Endothelial cell of umbilical vein (primary cell): ENCODE data around the gene ERBB3. TPM values are rescaled to one million over a fixed set of nuclear protein-coding genes. Genes with fewer than 3 reads are reported as not detected.

ENCODE experiments used
- BruUV-seq: library from RNA; stranded (reverse); fragments of 400-500 nt; replicated peaks from 2 replicates; lab custom pipeline; 2021; lab: Mats Ljungman, UMichigan
- CTCF ChIA-PET: fragments of 300-600, 350-600 bp; sonication (Branson Sonifier 250); formaldehyde crosslinking; loops from one replicate; lab custom pipeline; 2021; ENCODE audit warnings: antibody characterized with exemption, inconsistent platforms; lab: Charles Lee
- POLR2A ChIA-PET: fragments of 300-600, 350-600 bp; sonication (Branson Sonifier 250); formaldehyde crosslinking; loops from one replicate; lab custom pipeline; 2021; ENCODE audit warnings: antibody characterized with exemption, inconsistent platforms; lab: Charles Lee
- DNase-seq: peaks from one replicate; pipeline ENCODE4 v3.0.0-alpha.2; 2011; ENCODE audit warnings: low read depth, low spot score
- FAIRE-seq: peaks from 2 replicates; lab custom pipeline; 2011; peaks lifted over from hg19 to GRCh38; lab: Jason Lieb, UNC
- H2AFZ ChIP-seq: 2 replicates; pipeline ENCODE4 v1.6.0; 2012; ENCODE audit warnings: low read depth, low read length, control low read depth, inconsistent platforms
- H3K27ac ChIP-seq: 2 replicates; pipeline ENCODE4 v1.5.1; 2011; ENCODE audit warnings: low read depth, mild to moderate bottlenecking, control low read depth, low read length, moderate library complexity; ENCODE audit not compliant: insufficient read depth
- H3K27me3 ChIP-seq, 2 experiments: 2 replicates each; pipeline versions ENCODE4 v1.6.0 to v1.6.1; 2011; ENCODE audit warnings: low read length in 2 of 2, mixed read lengths in 1 of 2; ENCODE audit not compliant: control insufficient read depth in 2 of 2, insufficient read depth in 2 of 2
- H3K36me3 ChIP-seq, 2 experiments: 2 replicates in 1 of 2; 3 replicates in 1 of 2; pipeline ENCODE4 v1.5.1; 2011; ENCODE audit warnings: low read length in 2 of 2, mild to moderate bottlenecking in 1 of 2, moderate library complexity in 1 of 2; ENCODE audit not compliant: control insufficient read depth in 2 of 2, insufficient read depth in 2 of 2; ENCODE audit errors: extremely low read depth in 1 of 2
- H3K4me1 ChIP-seq: 3 replicates; pipeline ENCODE4 v1.5.1; 2011; ENCODE audit warnings: mild to moderate bottlenecking, low read length; ENCODE audit not compliant: control insufficient read depth, insufficient read depth; ENCODE audit errors: extremely low read depth
- H3K4me2 ChIP-seq: 2 replicates; pipeline ENCODE4 v1.6.1; 2011; ENCODE audit warnings: low read length, control low read depth, mixed read lengths; ENCODE audit not compliant: insufficient read depth
- H3K4me3 ChIP-seq, 3 experiments: fragments of 200-600 bp in 1 of 3; sonication (generic), shearing (Covaris generic) in 1 of 3; replicated peaks in 1 of 3; 2 replicates each; pipeline ENCODE4 v1.5.1; 2011 to 2016; ENCODE audit warnings: control low read depth in 3 of 3, low read length in 3 of 3, mild to moderate bottlenecking in 2 of 3, inconsistent platforms in 1 of 3, low read depth in 1 of 3, moderate library complexity in 1 of 3; ENCODE audit not compliant: insufficient read depth in 1 of 3
- H3K79me2 ChIP-seq: 2 replicates; pipeline ENCODE4 v1.6.0; 2012; ENCODE audit warnings: low read length, inconsistent platforms; ENCODE audit not compliant: control insufficient read depth, insufficient read depth
- H3K9ac ChIP-seq: replicated peaks from 2 replicates; pipeline ENCODE3; 2011; ENCODE audit warnings: low read length, control low read depth; ENCODE audit not compliant: insufficient read depth; ENCODE audit errors: extremely low read depth
- H3K9me1 ChIP-seq: replicated peaks from 3 replicates; pipeline ENCODE4 v1.6.0; 2011; ENCODE audit warnings: mild to moderate bottlenecking, low read length; ENCODE audit not compliant: control insufficient read depth, insufficient read depth; ENCODE audit errors: extremely low read depth
- H3K9me3 ChIP-seq: replicated peaks from 2 replicates; pipeline ENCODE4 v1.5.1; 2012; ENCODE audit warnings: low read length, inconsistent platforms; ENCODE audit not compliant: control insufficient read depth, insufficient read depth
- H4K20me1 ChIP-seq: replicated peaks from 2 replicates; pipeline ENCODE3; 2011; ENCODE audit warnings: mild to moderate bottlenecking, low read length; ENCODE audit not compliant: control insufficient read depth, insufficient read depth; ENCODE audit errors: extremely low read depth
- EZH2 ChIP-seq: IDR thresholded peaks from 2 replicates; pipeline ENCODE4 v1.6.1; 2012; ENCODE audit warnings: borderline replicate concordance, low read depth, mild to moderate bottlenecking, moderate library complexity, low read length, inconsistent platforms; ENCODE audit not compliant: severe bottlenecking
- FOS ChIP-seq: IDR thresholded peaks from 2 replicates; pipeline ENCODE4 v1.6.1; 2011; ENCODE audit warnings: mild to moderate bottlenecking, low read length, moderate library complexity, borderline replicate concordance; ENCODE audit not compliant: insufficient read depth
- GATA2 ChIP-seq: IDR thresholded peaks from 2 replicates; pipeline ENCODE4 v1.7.0; 2011; ENCODE audit warnings: low read depth, mild to moderate bottlenecking, moderate library complexity, mixed read lengths, low read length; ENCODE audit not compliant: insufficient read length, insufficient read depth
- JUN ChIP-seq: IDR thresholded peaks from 2 replicates; pipeline ENCODE4 v1.6.1; 2011; ENCODE audit warnings: borderline replicate concordance, low read depth; ENCODE audit not compliant: insufficient read length, insufficient read depth
- MYC ChIP-seq: IDR thresholded peaks from one replicate; pipeline ENCODE4 v1.6.1; 2011; ENCODE audit warnings: mild to moderate bottlenecking, low read depth, low read length
- POLR2A ChIP-seq: IDR thresholded peaks from 2 replicates; pipeline ENCODE4 v1.6.1; 2012; ENCODE audit warnings: low read depth, mild to moderate bottlenecking, control low read depth, low read length
- POLR2AphosphoS5 ChIP-seq: IDR thresholded peaks from 2 replicates; pipeline ENCODE4 v1.6.1; 2012; ENCODE audit warnings: low read depth, mild to moderate bottlenecking, control low read depth, low read length, moderate library complexity; ENCODE audit not compliant: insufficient read depth
- dilution Hi-C: fragments of 300-500 bp; cut with MboI; formaldehyde crosslinking; loops from one replicate; pipeline ENCODE4 v1.15.0; 2019; ENCODE audit warnings: low sequenced_read_pairs; ENCODE audit not compliant: extremely low pct_ligation_motif_present
- intact Hi-C: fragments of 100-400 bp; cut with micrococcal nuclease; formaldehyde crosslinking; loops from one replicate; pipeline ENCODE4 v1.10.0; 2022
- polyA plus RNA-seq, 4 experiments: library from polyadenylated mRNA; depleted of rRNA in 3 of 4; stranded (reverse) in 3 of 4; unstranded in 1 of 4; fragments of >200 nt; gene quantifications; 2 replicates each; pipeline versions ENCODE4 v1.2.1 to v1.2.3, GENCODE V29; 2011 to 2012; ENCODE audit warnings: missing spikeins in 1 of 4
- total RNA-seq: library from RNA; stranded (reverse); gene quantifications from 2 replicates; pipeline ENCODE4 v1.2.3, GENCODE V29; 2021
- TF ChIP-seq, protein P1 (sequence below): IDR thresholded peaks from 2 replicates; pipeline ENCODE4 v1.6.1; 2011; ENCODE audit not compliant: insufficient read depth, insufficient read length
- TF ChIP-seq, protein P2 (sequence below), 2 donors: IDR thresholded peaks; 1 replicate in 1 of 2; 2 replicates in 1 of 2; pipeline ENCODE4 v1.5.1; 2011; ENCODE audit warnings: low read length in 2 of 2, mild to moderate bottlenecking in 2 of 2, moderate library complexity in 2 of 2, control low read depth in 1 of 2, inconsistent platforms in 1 of 2, low read depth in 1 of 2; ENCODE audit not compliant: insufficient read depth in 1 of 2; ENCODE audit errors: extremely low read depth in 1 of 2

The ERBB3 gene
- total and polyA plus RNA-seq, 2 donors (not counting 3 experiments of a cell fraction or from before 2014, with no cell fraction given), result 0.11 to 1.5 TPM

DNA sequence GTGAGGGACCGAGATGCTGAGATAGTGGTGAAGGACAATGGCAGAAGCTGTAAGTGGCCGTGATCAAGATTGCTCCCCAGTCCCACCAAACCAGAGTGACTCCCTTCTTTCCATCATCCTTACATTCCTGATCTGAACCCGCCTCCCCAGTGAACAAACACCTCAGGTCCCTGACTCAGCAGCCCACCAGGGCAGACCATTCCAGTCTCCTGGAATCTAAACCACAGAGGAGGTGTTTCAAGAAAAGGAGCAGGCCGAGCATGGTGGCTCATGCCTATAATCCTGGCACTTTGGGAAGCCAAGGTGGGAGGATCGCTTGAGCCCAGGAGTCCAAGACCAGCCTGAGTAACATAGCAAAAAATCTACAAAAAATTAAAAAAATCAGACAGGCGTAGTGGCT is 6.6 kb downstream of the ERBB3 start:
- no peak overlapping the region for H3K9ac ChIP-seq
- CTCF ChIA-PET, result interaction anchor here (2.5 to 2.9 kb wide), 2 partner anchors 18 to 90 kb away, joined by 14 to 35 read pairs; partner anchors contain the start of genes PA2G4 and SUOX
- H3K4me1 ChIP-seq, result peaks cover 13% of the 10 kb centered on the region
- no peak for FAIRE-seq
- no peak for DNase-seq
- H3K9me3 ChIP-seq, result no peaks in the 10 kb centered on the region
- no peak overlapping the region for H3K4me2 ChIP-seq
- no peak overlapping the region for H3K27ac ChIP-seq
- intact Hi-C loops, result no loop called here
- H3K9me1 ChIP-seq, result no peaks in the 10 kb centered on the region
- no TSS peak for BruUV-seq
- H3K4me3 ChIP-seq, result no peak overlapping the region
- H3K79me2 ChIP-seq, result no peaks in the 10 kb centered on the region
- peaks cover 3% of the 10 kb centered on the region in 2 experiments for H3K27me3 ChIP-seq
- dilution Hi-C loops, result no loop called here
- no peaks in the 10 kb centered on the region for H3K36me3 ChIP-seq
- H2AFZ ChIP-seq, result no peak overlapping the region
- no peak for TF ChIP-seq MYC
- no peak for TF ChIP-seq GATA2
- TF ChIP-seq EZH2, result no peak
- no peak for TF ChIP-seq POLR2A
- TF ChIP-seq JUN, result no peak
- no peak for TF ChIP-seq FOS
- TF ChIP-seq POLR2AphosphoS5, result no peak
- TF ChIP-seq, protein P1, sequence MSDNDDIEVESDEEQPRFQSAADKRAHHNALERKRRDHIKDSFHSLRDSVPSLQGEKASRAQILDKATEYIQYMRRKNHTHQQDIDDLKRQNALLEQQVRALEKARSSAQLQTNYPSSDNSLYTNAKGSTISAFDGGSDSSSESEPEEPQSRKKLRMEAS, result no peak
- TF ChIP-seq, protein P2, sequence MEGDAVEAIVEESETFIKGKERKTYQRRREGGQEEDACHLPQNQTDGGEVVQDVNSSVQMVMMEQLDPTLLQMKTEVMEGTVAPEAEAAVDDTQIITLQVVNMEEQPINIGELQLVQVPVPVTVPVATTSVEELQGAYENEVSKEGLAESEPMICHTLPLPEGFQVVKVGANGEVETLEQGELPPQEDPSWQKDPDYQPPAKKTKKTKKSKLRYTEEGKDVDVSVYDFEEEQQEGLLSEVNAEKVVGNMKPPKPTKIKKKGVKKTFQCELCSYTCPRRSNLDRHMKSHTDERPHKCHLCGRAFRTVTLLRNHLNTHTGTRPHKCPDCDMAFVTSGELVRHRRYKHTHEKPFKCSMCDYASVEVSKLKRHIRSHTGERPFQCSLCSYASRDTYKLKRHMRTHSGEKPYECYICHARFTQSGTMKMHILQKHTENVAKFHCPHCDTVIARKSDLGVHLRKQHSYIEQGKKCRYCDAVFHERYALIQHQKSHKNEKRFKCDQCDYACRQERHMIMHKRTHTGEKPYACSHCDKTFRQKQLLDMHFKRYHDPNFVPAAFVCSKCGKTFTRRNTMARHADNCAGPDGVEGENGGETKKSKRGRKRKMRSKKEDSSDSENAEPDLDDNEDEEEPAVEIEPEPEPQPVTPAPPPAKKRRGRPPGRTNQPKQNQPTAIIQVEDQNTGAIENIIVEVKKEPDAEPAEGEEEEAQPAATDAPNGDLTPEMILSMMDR (IDR thresholded peaks at IDR 0.05; ENCODE audit: extremely low read depth in 1 of 2, insufficient read depth in 1 of 2, low read depth in 1 of 2, low read length in 2 of 2), result no peak
- POLR2A ChIA-PET, result interaction anchor here (0.6 kb wide), 1 partner anchor 42 kb away, joined by 3 read pairs; no protein-coding TSS in a partner anchor
- H4K20me1 ChIP-seq, result no peaks in the 10 kb centered on the region
